Chondrocyte (in vitro differentiated cells): Measurements from ENCODE around the gene RIOK3. TPM values are rescaled to one million over a fixed set of nuclear protein-coding genes. Genes with fewer than 3 reads are reported as not detected.

Source experiments
- DNase-seq: peaks from one replicate; pipeline ENCODE4 v3.0.0; 2021; ENCODE audit warnings: mixed read lengths, low spot score
- H3K27ac Mint-ChIP-seq: one replicate; pipeline ENCODE4 v1.8.0; 2021; ENCODE audit warnings: mild to moderate bottlenecking, moderate library complexity, mixed read lengths; ENCODE audit not compliant: unreplicated experiment
- H3K27me3 Mint-ChIP-seq: 2 replicates; pipeline ENCODE4 v1.8.0; 2021; ENCODE audit warnings: low read depth, mixed read lengths
- H3K36me3 Mint-ChIP-seq: 2 replicates; pipeline ENCODE4 v1.8.0; 2021; ENCODE audit warnings: low read depth, mixed read lengths
- H3K4me1 Mint-ChIP-seq: 2 replicates; pipeline ENCODE4 v1.8.0; 2021; ENCODE audit warnings: low read depth, mild to moderate bottlenecking, mixed read lengths
- H3K4me3 Mint-ChIP-seq: one replicate; pipeline ENCODE4 v1.8.0; 2021; ENCODE audit warnings: mild to moderate bottlenecking, moderate library complexity, mixed read lengths; ENCODE audit not compliant: unreplicated experiment
- H3K9me3 Mint-ChIP-seq: 2 replicates; pipeline ENCODE4 v1.8.0; 2021; ENCODE audit warnings: low read depth, mixed read lengths
- CTCF ChIP-seq: fragments of 200-600 bp; sonication (generic); IDR thresholded peaks from 2 replicates; pipeline ENCODE4 v1.5.0; 2021; ENCODE audit warnings: antibody characterized with exemption, mild to moderate bottlenecking, moderate library complexity
- total RNA-seq: library from RNA; stranded (reverse); gene quantifications from 3 replicates; pipeline ENCODE4 v1.2.1, GENCODE V29; 2021

The RIOK3 gene
- total RNA-seq, 1 donor from 2014 or later: 51.4 TPM

GRCh38 chr18:23530195-23530594, 77.1 kb downstream of the RIOK3 start:
- TF ChIP-seq CTCF: no peak
- no peak for DNase-seq
- Mint-ChIP-seq H3K4me3 (no peak overlapping the region), H3K27me3 (no peaks in the 10 kb centered on the region), H3K4me1 (peaks cover 11% of the 10 kb centered on the region), H3K27ac (no peak overlapping the region), H3K36me3 (peaks cover 48% of the 10 kb centered on the region), H3K9me3 (no peaks in the 10 kb centered on the region)

- H3K4me3 Mint-ChIP-seq: no peak overlapping the region
- no peak for DNase-seq
- no peak overlapping the region for H3K27ac Mint-ChIP-seq
- H3K27me3 Mint-ChIP-seq: no peaks in the 10 kb centered on the region
- TF ChIP-seq CTCF: no peak
- no peaks in the 10 kb centered on the region for H3K9me3 Mint-ChIP-seq
- peaks cover 49% of the 10 kb centered on the region for H3K36me3 Mint-ChIP-seq
- peaks cover 11% of the 10 kb centered on the region for H3K4me1 Mint-ChIP-seq
These were observed 78.8 kb downstream of the RIOK3 start for GRCh38 chr18:23531912-23532311.

Other genes with a start within 250 kb of the RIOK3 start
- 22.5 to 26.8 TPM (median 24.6 TPM) in 3 replicates for gene RMC1, start 50.2 kb downstream of the RIOK3 start, total RNA-seq
- 31.4 to 48.2 TPM (median 45.5 TPM) in 3 replicates for gene NPC1, start 133.2 kb downstream of the RIOK3 start, total RNA-seq
- 0.48 to 0.85 TPM (median 0.50 TPM) in 3 replicates for gene ANKRD29, start 209.6 kb downstream of the RIOK3 start, total RNA-seq
- 1.6 to 2.8 TPM (median 1.9 TPM) in 3 replicates for gene LAMA3, start 236.2 kb downstream of the RIOK3 start, total RNA-seq